DND-41 (cell line): ENCODE data around the gene RAB43.

Experiments
- ATAC-seq: fragments of 200-7000 bp; cut with Tn5 transposase; 3 replicates; pipeline ENCODE4 v1.9.1; 2021; ENCODE audit warnings: low read depth; ENCODE audit not compliant: insufficient read depth
- DNase-seq: peaks from one replicate; pipeline ENCODE4 v3.0.0-alpha.2; 2020
- H2AFZ ChIP-seq: 2 replicates; pipeline ENCODE4 v1.6.0; 2012; ENCODE audit warnings: low read depth, low read length
- H3K27ac ChIP-seq: 2 replicates; pipeline ENCODE4 v1.5.1; 2012; ENCODE audit warnings: low read length, inconsistent platforms
- H3K27me3 ChIP-seq: fragments of 200-600 bp; sonication (generic); 2 replicates; pipeline ENCODE4 v1.6.0; 2012; ENCODE audit warnings: low read length, mild to moderate bottlenecking, inconsistent platforms; ENCODE audit not compliant: insufficient read depth, poor library complexity
- H3K36me3 ChIP-seq: 2 replicates; pipeline ENCODE4 v1.5.1; 2012; ENCODE audit warnings: low read length, inconsistent platforms; ENCODE audit not compliant: insufficient read depth
- H3K4me1 ChIP-seq: 2 replicates; pipeline ENCODE4 v1.5.1; 2012; ENCODE audit warnings: mild to moderate bottlenecking, low read length; ENCODE audit not compliant: insufficient read depth
- H3K4me2 ChIP-seq: 2 replicates; pipeline ENCODE4 v1.6.0; 2012; ENCODE audit warnings: mild to moderate bottlenecking, moderate library complexity, low read length, inconsistent platforms; ENCODE audit not compliant: insufficient read depth
- H3K4me3 ChIP-seq, 2 experiments: fragments of 200-600 bp in 1 of 2; shearing (Covaris generic) in 1 of 2; 2 replicates each; pipeline ENCODE4 v1.5.1; 2012 to 2016; ENCODE audit warnings: inconsistent platforms in 2 of 2, low read length in 2 of 2, mild to moderate bottlenecking in 2 of 2, low read depth in 1 of 2, moderate library complexity in 1 of 2
- H3K79me2 ChIP-seq: 2 replicates; pipeline ENCODE4 v1.6.0; 2012; ENCODE audit warnings: low read length, inconsistent platforms; ENCODE audit not compliant: insufficient read depth
- H3K9ac ChIP-seq: 2 replicates; pipeline ENCODE4 v1.6.0; 2012; ENCODE audit warnings: low read depth, mild to moderate bottlenecking, inconsistent platforms, low read length, moderate library complexity
- H3K9me3 ChIP-seq: 2 replicates; pipeline ENCODE4 v1.5.1; 2012; ENCODE audit warnings: low read length, moderate library complexity, mild to moderate bottlenecking, inconsistent platforms; ENCODE audit not compliant: insufficient read depth, severe bottlenecking
- H4K20me1 ChIP-seq: 2 replicates; pipeline ENCODE4 v1.6.0; 2012; ENCODE audit warnings: low read length; ENCODE audit not compliant: insufficient read depth
- EZH2 ChIP-seq: IDR thresholded peaks from 3 replicates; pipeline ENCODE4 v1.6.1; 2012; ENCODE audit warnings: borderline replicate concordance, low read depth, mild to moderate bottlenecking, moderate library complexity, low read length, inconsistent platforms; ENCODE audit not compliant: severe bottlenecking
- TF ChIP-seq, protein P1 (sequence below): IDR thresholded peaks from 2 replicates; pipeline ENCODE4 v1.5.1; 2012; ENCODE audit warnings: borderline replicate concordance, low read length, moderate library complexity, mild to moderate bottlenecking; ENCODE audit not compliant: poor library complexity, severe bottlenecking; ENCODE audit errors: extremely low read depth

Gene RAB43

DNA sequence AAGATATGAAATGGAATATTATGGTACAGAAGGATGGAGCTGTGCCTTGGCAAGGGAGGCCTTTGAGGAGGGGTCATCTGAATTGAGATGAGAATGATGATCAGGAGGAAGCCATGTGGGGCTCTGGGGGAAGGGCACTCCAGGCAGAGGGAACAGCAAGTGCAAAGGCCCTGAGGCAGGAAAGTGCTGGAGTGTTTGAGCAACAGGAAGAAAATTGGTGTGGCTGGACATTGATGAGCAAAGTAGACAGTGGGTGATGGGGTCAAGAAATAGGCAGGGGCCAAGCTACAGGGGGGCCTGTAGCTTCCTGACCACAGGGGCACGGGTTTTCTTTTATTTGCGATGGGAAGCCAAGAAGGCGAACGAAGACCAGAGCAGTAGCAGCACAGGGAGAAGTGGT lies 64.4 kb downstream of the RAB43 start:
- no peak overlapping the region for H2AFZ ChIP-seq
- no peak overlapping the region for H3K27ac ChIP-seq
- no peak for TF ChIP-seq EZH2
- TF ChIP-seq, protein P1, sequence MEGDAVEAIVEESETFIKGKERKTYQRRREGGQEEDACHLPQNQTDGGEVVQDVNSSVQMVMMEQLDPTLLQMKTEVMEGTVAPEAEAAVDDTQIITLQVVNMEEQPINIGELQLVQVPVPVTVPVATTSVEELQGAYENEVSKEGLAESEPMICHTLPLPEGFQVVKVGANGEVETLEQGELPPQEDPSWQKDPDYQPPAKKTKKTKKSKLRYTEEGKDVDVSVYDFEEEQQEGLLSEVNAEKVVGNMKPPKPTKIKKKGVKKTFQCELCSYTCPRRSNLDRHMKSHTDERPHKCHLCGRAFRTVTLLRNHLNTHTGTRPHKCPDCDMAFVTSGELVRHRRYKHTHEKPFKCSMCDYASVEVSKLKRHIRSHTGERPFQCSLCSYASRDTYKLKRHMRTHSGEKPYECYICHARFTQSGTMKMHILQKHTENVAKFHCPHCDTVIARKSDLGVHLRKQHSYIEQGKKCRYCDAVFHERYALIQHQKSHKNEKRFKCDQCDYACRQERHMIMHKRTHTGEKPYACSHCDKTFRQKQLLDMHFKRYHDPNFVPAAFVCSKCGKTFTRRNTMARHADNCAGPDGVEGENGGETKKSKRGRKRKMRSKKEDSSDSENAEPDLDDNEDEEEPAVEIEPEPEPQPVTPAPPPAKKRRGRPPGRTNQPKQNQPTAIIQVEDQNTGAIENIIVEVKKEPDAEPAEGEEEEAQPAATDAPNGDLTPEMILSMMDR = no peak
- no peaks in the 10 kb centered on the region for H3K27me3 ChIP-seq
- no peak overlapping the region for H3K9ac ChIP-seq
- DNase-seq (no peak), ATAC-seq (no peak)
- no peaks in the 10 kb centered on the region for H4K20me1 ChIP-seq
- H3K79me2 ChIP-seq = no peaks in the 10 kb centered on the region
- no peak overlapping the region for H3K4me3 ChIP-seq
- no peaks in the 10 kb centered on the region for H3K36me3 ChIP-seq
- H3K4me2 ChIP-seq = no peak overlapping the region
- H3K4me1 ChIP-seq = peaks cover 10% of the 10 kb centered on the region
- no peaks in the 10 kb centered on the region for H3K9me3 ChIP-seq

DNA sequence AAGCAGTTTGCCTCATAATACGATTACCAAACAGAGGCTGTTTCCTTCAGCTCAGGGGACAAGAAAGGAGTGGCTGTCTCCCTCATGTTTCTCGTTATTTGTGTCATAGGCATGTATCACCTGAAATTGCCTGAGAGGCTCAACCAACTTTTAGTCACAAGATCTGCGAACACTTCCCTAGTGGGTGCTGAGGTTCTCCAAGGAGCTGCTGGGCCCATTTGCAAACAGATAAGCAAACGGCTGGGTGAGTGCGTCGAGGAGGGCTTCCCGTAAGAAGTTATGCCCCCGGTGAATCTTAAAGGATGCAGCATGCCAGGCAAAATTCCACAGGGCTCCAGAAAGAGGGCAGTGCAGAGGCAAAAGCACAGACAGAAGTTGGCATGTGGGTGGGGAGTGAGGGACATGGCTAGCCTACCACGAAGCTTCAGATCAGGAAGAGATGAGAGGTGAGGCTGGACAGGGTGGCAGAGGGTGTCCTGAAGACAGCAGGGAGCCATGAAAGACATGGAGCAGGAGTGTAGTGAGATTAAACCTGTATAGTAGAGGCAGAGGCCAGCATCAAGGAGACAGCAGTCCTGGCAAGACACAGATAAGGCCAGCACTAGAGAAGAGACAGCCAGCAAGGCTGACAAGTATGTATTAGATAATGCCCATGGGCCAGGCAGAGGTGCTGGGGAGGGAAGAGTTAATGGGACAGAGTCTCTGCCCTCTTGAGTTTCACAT lies 65.0 kb downstream of the RAB43 start:
- H3K27ac ChIP-seq = no peak overlapping the region
- H2AFZ ChIP-seq = 0 out of 2 replicates have a peak overlapping the region, but pooled peaks have one; percentile 4
- H3K79me2 ChIP-seq = no peaks in the 10 kb centered on the region
- no peak overlapping the region for H3K9ac ChIP-seq
- H3K4me1 ChIP-seq = peaks cover 10% of the 10 kb centered on the region
- TF ChIP-seq, protein P1 = no peak
- TF ChIP-seq EZH2 = no peak
- ATAC-seq (no peak), DNase-seq (no peak)
- H3K36me3 ChIP-seq = no peaks in the 10 kb centered on the region
- no peaks in the 10 kb centered on the region for H4K20me1 ChIP-seq
- H3K4me2 ChIP-seq = no peak overlapping the region
- H3K4me3 ChIP-seq = no peak overlapping the region
- no peaks in the 10 kb centered on the region for H3K9me3 ChIP-seq
- H3K27me3 ChIP-seq = no peaks in the 10 kb centered on the region

DNA sequence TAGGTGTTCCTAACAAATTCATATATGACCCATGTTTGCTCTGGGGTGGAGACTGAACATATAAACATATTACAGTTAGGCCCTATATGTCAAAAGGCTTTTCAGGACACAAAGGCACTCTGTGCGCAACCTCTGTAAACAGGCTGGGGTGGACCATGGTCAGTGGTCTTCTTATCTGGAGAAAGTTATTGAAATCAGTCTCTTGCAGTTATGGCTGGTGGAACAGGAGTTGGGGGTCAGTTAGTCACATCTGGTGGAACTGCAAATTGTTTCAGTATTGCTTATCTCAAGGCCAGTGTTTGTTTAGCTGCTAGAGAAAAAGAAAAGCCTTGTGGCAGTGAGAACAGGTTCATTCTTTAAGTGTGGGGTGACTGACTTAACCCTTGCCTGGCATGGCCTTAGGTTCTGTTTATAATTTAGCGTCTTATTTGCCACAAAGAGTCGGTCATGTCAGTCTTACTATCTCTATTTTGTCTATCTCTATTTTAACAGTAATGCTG lies 66.9 kb downstream of the RAB43 start:
- DNase-seq (no peak), ATAC-seq (no peak)
- H3K27ac ChIP-seq = no peak overlapping the region
- no peak overlapping the region for H3K9ac ChIP-seq
- H2AFZ ChIP-seq = peak overlapping the region; percentile 48; the same call in 1 of the 2 replicates
- TF ChIP-seq, protein P1 = no peak
- no peak for TF ChIP-seq EZH2
- no peaks in the 10 kb centered on the region for H3K36me3 ChIP-seq
- peaks cover 10% of the 10 kb centered on the region for H3K4me1 ChIP-seq
- no peaks in the 10 kb centered on the region for H3K9me3 ChIP-seq
- no peaks in the 10 kb centered on the region for H3K79me2 ChIP-seq
- no peaks in the 10 kb centered on the region for H4K20me1 ChIP-seq
- no peak overlapping the region for H3K4me3 ChIP-seq
- H3K4me2 ChIP-seq = no peak overlapping the region
- H3K27me3 ChIP-seq = no peaks in the 10 kb centered on the region
